B cell (primary cell): ENCODE measurements around the gene RREB1.

Experiments used
- CTCF ChIP-seq: fragments of 200-600 bp; IDR thresholded peaks from one replicate; pipeline ENCODE4 v1.8.0; 2022; ENCODE audit warnings: antibody characterized with exemption, mild to moderate bottlenecking
- EZH2 ChIP-seq: IDR thresholded peaks from 2 replicates; pipeline ENCODE4 v1.6.1; 2012; ENCODE audit warnings: borderline replicate concordance, low read depth, mild to moderate bottlenecking, moderate library complexity, low read length; ENCODE audit not compliant: insufficient read depth, poor library complexity, severe bottlenecking

- TF ChIP-seq CTCF, result no peak
- no peak for TF ChIP-seq EZH2
Measured at GRCh38 chr6:7157752-7158616, 50.2 kb downstream of the RREB1 start.
